H9 (cell line): ENCODE results near the gene TMEM190. TPM values are rescaled to one million over a fixed set of nuclear protein-coding genes. Genes with fewer than 3 reads are reported as not detected.
A peak's percentile ranks its signal among the peaks of the same experiment; 100 is the strongest.

ENCODE experiments used
- DNase-seq: peaks from one replicate; pipeline ENCODE4 v3.0.0-alpha.2; 2017
- H2AFZ ChIP-seq: one replicate; pipeline ENCODE4 v1.6.1; 2013; ENCODE audit warnings: mild to moderate bottlenecking, low read length, control low read depth, moderate library complexity
- H2AK5ac ChIP-seq: 2 replicates; pipeline ENCODE4 v1.6.1; 2013; ENCODE audit warnings: low read length, control low read depth, mixed read lengths; ENCODE audit not compliant: insufficient read length
- H2BK120ac ChIP-seq: one replicate; pipeline ENCODE4 v1.6.1; 2013; ENCODE audit warnings: low read depth, mild to moderate bottlenecking, low read length, control low read depth, inconsistent platforms; ENCODE audit not compliant: poor library complexity, severe bottlenecking
- H2BK12ac ChIP-seq: 2 replicates; pipeline ENCODE4 v1.6.1; 2013; ENCODE audit warnings: low read length, control low read depth, mixed read lengths, low read depth; ENCODE audit not compliant: insufficient read length
- H2BK15ac ChIP-seq: 2 replicates; pipeline ENCODE4 v1.6.1; 2013; ENCODE audit warnings: low read depth, low read length, control low read depth
- H2BK20ac ChIP-seq: one replicate; pipeline ENCODE4 v1.6.1; 2013; ENCODE audit warnings: low read depth, mild to moderate bottlenecking, low read length, control low read depth, inconsistent platforms; ENCODE audit not compliant: poor library complexity, severe bottlenecking
- H2BK5ac ChIP-seq: 2 replicates; pipeline ENCODE4 v1.6.1; 2013; ENCODE audit warnings: low read length, control low read depth, mixed read lengths; ENCODE audit not compliant: insufficient read length
- H3K14ac ChIP-seq: 2 replicates; pipeline ENCODE4 v1.6.1; 2013; ENCODE audit warnings: low read length, control low read depth; ENCODE audit not compliant: insufficient read depth
- H3K18ac ChIP-seq: 2 replicates; pipeline ENCODE4 v1.6.1; 2013; ENCODE audit warnings: low read depth, mild to moderate bottlenecking, mixed read lengths, low read length, control low read depth; ENCODE audit not compliant: insufficient read length
- H3K23ac ChIP-seq: 2 replicates; pipeline ENCODE4 v1.6.1; 2013; ENCODE audit warnings: low read length, control low read depth, mixed read lengths, low read depth; ENCODE audit not compliant: insufficient read length
- H3K23me2 ChIP-seq: 2 replicates; pipeline ENCODE4 v1.6.1; 2013; ENCODE audit warnings: low read depth, mild to moderate bottlenecking, mixed read lengths, low read length, control low read depth; ENCODE audit not compliant: insufficient read length, poor library complexity, severe bottlenecking
- H3K27ac ChIP-seq: 2 replicates; pipeline ENCODE4 v1.5.1; 2013; ENCODE audit warnings: low read length, control low read depth, mixed read lengths, low read depth; ENCODE audit not compliant: insufficient read length
- H3K27me3 ChIP-seq: 2 replicates; pipeline ENCODE4 v1.6.1; 2013; ENCODE audit warnings: low read length, control low read depth, inconsistent platforms; ENCODE audit not compliant: insufficient read depth
- H3K4ac ChIP-seq: 2 replicates; pipeline ENCODE4 v1.6.1; 2013; ENCODE audit warnings: low read depth, mild to moderate bottlenecking, control low read depth, inconsistent platforms, low read length, moderate library complexity
- H3K4me1 ChIP-seq: 2 replicates; pipeline ENCODE4 v1.6.1; 2013; ENCODE audit warnings: low read length, control low read depth, inconsistent platforms; ENCODE audit not compliant: insufficient read depth
- H3K4me2 ChIP-seq: 2 replicates; pipeline ENCODE4 v1.6.1; 2013; ENCODE audit warnings: low read length, control low read depth, mixed read lengths; ENCODE audit not compliant: insufficient read length, insufficient read depth
- H3K56ac ChIP-seq: 2 replicates; pipeline ENCODE4 v1.6.1; 2013; ENCODE audit warnings: low read depth, mild to moderate bottlenecking, mixed read lengths, low read length, control low read depth; ENCODE audit not compliant: insufficient read length
- H3K79me1 ChIP-seq: 2 replicates; pipeline ENCODE4 v1.6.1; 2013; ENCODE audit warnings: low read depth, mild to moderate bottlenecking, moderate library complexity, low read length, control low read depth, inconsistent platforms; ENCODE audit not compliant: insufficient read depth, poor library complexity, severe bottlenecking
- H3K79me2 ChIP-seq: 2 replicates; pipeline ENCODE4 v1.6.1; 2013; ENCODE audit warnings: low read length, control low read depth, inconsistent platforms; ENCODE audit not compliant: insufficient read depth
- H3K9ac ChIP-seq: 2 replicates; pipeline ENCODE4 v1.6.1; 2013; ENCODE audit warnings: low read length, control low read depth, mixed read lengths; ENCODE audit not compliant: insufficient read length; ENCODE audit errors: extremely low read depth
- H3K9me3 ChIP-seq: one replicate; pipeline ENCODE4 v1.6.1; 2013; ENCODE audit warnings: low read depth, low read length, inconsistent platforms; ENCODE audit not compliant: control insufficient read depth
- H3T11ph ChIP-seq: one replicate; pipeline ENCODE4 v1.6.1; 2013; ENCODE audit warnings: mild to moderate bottlenecking, low read length, control low read depth, inconsistent platforms
- H4K20me1 ChIP-seq: one replicate; pipeline ENCODE4 v1.6.1; 2013; ENCODE audit not compliant: control insufficient read depth, insufficient read length, insufficient read depth
- H4K5ac ChIP-seq: 2 replicates; pipeline ENCODE4 v1.6.1; 2013; ENCODE audit warnings: low read depth, mild to moderate bottlenecking, mixed read lengths, low read length, control low read depth; ENCODE audit not compliant: insufficient read length
- H4K8ac ChIP-seq: replicated peaks from 2 replicates; pipeline ENCODE4 v1.6.1; 2013; ENCODE audit warnings: low read length, control low read depth, mixed read lengths, low read depth; ENCODE audit not compliant: insufficient read length
- H4K91ac ChIP-seq: 2 replicates; pipeline ENCODE4 v1.6.1; 2013; ENCODE audit warnings: low read depth, mild to moderate bottlenecking, moderate library complexity, mixed read lengths, low read length, control low read depth; ENCODE audit not compliant: insufficient read length
- H3K27ac Mint-ChIP-seq, 3 experiments: 2 replicates in 2 of 3; 3 replicates in 1 of 3; pipeline ENCODE4 v1.8.0; 2020 to 2021; ENCODE audit warnings: mixed read lengths in 3 of 3, mild to moderate bottlenecking in 1 of 3, moderate library complexity in 1 of 3
- H3K27me3 Mint-ChIP-seq: 2 replicates; pipeline ENCODE4 v1.8.0; 2021; ENCODE audit warnings: low read depth, mild to moderate bottlenecking, moderate library complexity, mixed read lengths
- H3K36me3 Mint-ChIP-seq, 3 experiments: 2 replicates in 2 of 3; 3 replicates in 1 of 3; pipeline ENCODE4 v1.8.0; 2020 to 2021; ENCODE audit warnings: low read depth in 3 of 3, mixed read lengths in 3 of 3; ENCODE audit not compliant: insufficient read depth in 1 of 3
- H3K4me1 Mint-ChIP-seq, 2 experiments: 2 replicates each; pipeline ENCODE4 v1.8.0; 2020; ENCODE audit warnings: mixed read lengths in 2 of 2
- H3K4me3 Mint-ChIP-seq, 2 experiments: 2 replicates in 1 of 2; 3 replicates in 1 of 2; pipeline ENCODE4 v1.8.0; 2020 to 2021; ENCODE audit warnings: mild to moderate bottlenecking in 2 of 2, mixed read lengths in 2 of 2, moderate library complexity in 1 of 2
- H3K9me3 Mint-ChIP-seq, 2 experiments: 2 replicates in 1 of 2; 3 replicates in 1 of 2; pipeline ENCODE4 v1.8.0; 2020; ENCODE audit warnings: mild to moderate bottlenecking in 2 of 2, mixed read lengths in 2 of 2, moderate library complexity in 1 of 2
- CTCF ChIP-seq: fragments of 200-600 bp; sonication (generic); conservative IDR thresholded peaks from 3 replicates; pipeline ENCODE4 v1.8.0; 2021; ENCODE audit warnings: antibody characterized with exemption, mild to moderate bottlenecking
- WGBS: extraction: QIAGEN DNeasy Blood & Tissue Kit; methylation state at CpG from one replicate; pipeline ENCODE4 v1.1.7; 2013; ENCODE audit warnings: missing lambda C conversion rate, low lambda C conversion rate, mixed read lengths; ENCODE audit not compliant: insufficient read length; ENCODE audit errors: extremely low coverage; 5-methylcytosine and 5-hydroxymethylcytosine counted together
- total RNA-seq: library from RNA; stranded (reverse); gene quantifications from 2 replicates; pipeline ENCODE4 v1.2.1, GENCODE V29; 2021

Gene TMEM190
- total RNA-seq, 1 experiment from 2014 or later: 1.5 TPM

- H3K27me3 ChIP-seq: no peaks in the 10 kb centered on the region
- DNase-seq: no peak
- H4K91ac ChIP-seq: no peak overlapping the region
- Mint-ChIP-seq H3K9me3 (no peaks in the 10 kb centered on the region), H3K4me3 (peak overlapping the region in 1 of 2 experiments; percentile 5; a peak in 1 of 5 replicates), H3K4me1 (peaks cover 57 to 69% of the 10 kb centered on the region in 2 experiments), H3K27ac (no peak overlapping the region), H3K36me3 (peaks cover 35 to 45% (median 37%) of the 10 kb centered on the region in 3 experiments), H3K27me3 (no peaks in the 10 kb centered on the region; the same call in none of the 2 replicates)
- H4K20me1 ChIP-seq: peaks cover 3% of the 10 kb centered on the region
- H3K9me3 ChIP-seq: no peaks in the 10 kb centered on the region
- no peak overlapping the region for H3K4me2 ChIP-seq
- H3K23me2 ChIP-seq: peaks cover 8% of the 10 kb centered on the region
- no peak overlapping the region for H2AFZ ChIP-seq
- H3K79me2 ChIP-seq: peaks cover 14% of the 10 kb centered on the region; the same call in 1 of the 2 replicates
- no peak overlapping the region for H4K8ac ChIP-seq
- no peak overlapping the region for H2BK15ac ChIP-seq
- H3T11ph ChIP-seq: no peak overlapping the region
- no peak overlapping the region for H2BK5ac ChIP-seq
- H3K23ac ChIP-seq: no peak overlapping the region
- H3K9ac ChIP-seq: no peak overlapping the region
- no peak overlapping the region for H3K14ac ChIP-seq
- H2AK5ac ChIP-seq: no peak overlapping the region
- H3K27ac ChIP-seq: no peak overlapping the region
- peaks cover 15% of the 10 kb centered on the region for H3K79me1 ChIP-seq
- no CpG with 5 or more reads among the region's 12 CpGs for WGBS
- no peak overlapping the region for H4K5ac ChIP-seq
- no peak overlapping the region for H2BK20ac ChIP-seq
- H3K56ac ChIP-seq: no peak overlapping the region
- H2BK12ac ChIP-seq: no peak overlapping the region
- H3K4me1 ChIP-seq: peaks cover 4% of the 10 kb centered on the region
- no peak overlapping the region for H3K18ac ChIP-seq
- H2BK120ac ChIP-seq: no peak overlapping the region
- H3K4ac ChIP-seq: no peak overlapping the region
- no peak for TF ChIP-seq CTCF
Measured at GRCh38 chr19:55391191-55391670, 14.6 kb downstream of the TMEM190 start.
